HepG2 (cell line): ENCODE results near the gene RASSF4. TPM values are rescaled to one million over a fixed set of nuclear protein-coding genes. Genes with fewer than 3 reads are reported as not detected.

Experiments used
- ATAC-seq: fragments of 200-7000 bp; cut with Tn5 transposase; 3 replicates; pipeline ENCODE4 v1.9.1; 2020; ENCODE audit warnings: mild to moderate bottlenecking, moderate library complexity
- BruUV-seq: library from RNA; stranded (reverse); fragments of 400-500 nt; replicated peaks from 2 replicates; lab custom pipeline; 2021; lab: Mats Ljungman, UMichigan
- CTCF ChIA-PET: fragments of 300-600 bp; formaldehyde crosslinking; extraction: SDS; loops from one replicate; lab custom pipeline; 2021; ENCODE audit warnings: low total read pairs, inconsistent platforms, low intra/inter-chr PET ratio; lab: Yijun Ruan, JAX
- POLR2A ChIA-PET: fragments of 350-600 bp; sonication (Branson Sonifier 250); formaldehyde crosslinking; loops from one replicate; lab custom pipeline; 2020; ENCODE audit warnings: antibody characterized with exemption, inconsistent platforms; lab: Yijun Ruan, JAX
- DNase-seq: peaks from one replicate; pipeline ENCODE4 v3.0.0-alpha.2; 2015; ENCODE audit warnings: low spot score
- FAIRE-seq: peaks from 3 replicates; lab custom pipeline; 2011; peaks lifted over from hg19 to GRCh38; lab: Jason Lieb, UNC
- H2AFZ ChIP-seq: one replicate; pipeline ENCODE4 v1.6.1; 2011; ENCODE audit warnings: low read length, inconsistent platforms
- H3K27ac ChIP-seq: fragments of 300-600 bp; 3 replicates; pipeline ENCODE4 v1.8.0; 2011; ENCODE audit warnings: mixed run types, mild to moderate bottlenecking, mixed read lengths, low read length, inconsistent platforms; ENCODE audit not compliant: insufficient read depth; ENCODE audit errors: extremely low read length
- H3K27me3 ChIP-seq, 2 experiments: fragments of 200-600 bp in 1 of 2; 2 replicates in 1 of 2; 3 replicates in 1 of 2; pipeline versions ENCODE4 v1.6.0 to v1.8.0; 2011; ENCODE audit warnings: low read length in 2 of 2, mild to moderate bottlenecking in 2 of 2, moderate library complexity in 2 of 2, inconsistent platforms in 1 of 2; ENCODE audit not compliant: insufficient read depth in 2 of 2, control insufficient read depth in 1 of 2
- H3K36me3 ChIP-seq, 2 experiments: fragments of 200-600 bp in 1 of 2; replicated peaks in 1 of 2; 2 replicates in 1 of 2; 3 replicates in 1 of 2; pipeline versions ENCODE4 v1.5.1 to v1.8.0; 2011; ENCODE audit warnings: low read length in 2 of 2, inconsistent platforms in 1 of 2; ENCODE audit not compliant: insufficient read depth in 2 of 2, control insufficient read depth in 1 of 2
- H3K4me1 ChIP-seq: 2 replicates; pipeline ENCODE4 v1.5.1; 2012; ENCODE audit warnings: low read length, inconsistent platforms; ENCODE audit not compliant: insufficient read depth
- H3K4me2 ChIP-seq: 2 replicates; pipeline ENCODE4 v1.6.0; 2011; ENCODE audit warnings: low read depth, low read length, inconsistent platforms
- H3K4me3 ChIP-seq, 3 experiments: fragments of 200-600 bp in 1 of 3; sonication (generic), shearing (Covaris generic) in 1 of 3; replicated peaks in 1 of 3; 2 replicates each; pipeline ENCODE4 v1.5.1; 2011 to 2016; ENCODE audit warnings: low read length in 3 of 3, inconsistent platforms in 2 of 3, low read depth in 2 of 3, mild to moderate bottlenecking in 2 of 3, control low read depth in 1 of 3, mixed read lengths in 1 of 3; ENCODE audit not compliant: insufficient read depth in 1 of 3
- H3K79me2 ChIP-seq: one replicate; pipeline ENCODE4 v1.6.1; 2011; ENCODE audit warnings: low read length, inconsistent platforms; ENCODE audit not compliant: insufficient read depth
- H3K9ac ChIP-seq: 2 replicates; pipeline ENCODE4 v1.6.0; 2011; ENCODE audit warnings: mild to moderate bottlenecking, low read depth, low read length, inconsistent platforms; ENCODE audit not compliant: insufficient read depth
- H3K9me3 ChIP-seq: 2 replicates; pipeline ENCODE4 v1.5.1; 2012; ENCODE audit warnings: mild to moderate bottlenecking, low read length
- H4K20me1 ChIP-seq: 2 replicates; pipeline ENCODE4 v1.6.0; 2011; ENCODE audit warnings: inconsistent platforms, mild to moderate bottlenecking, low read length, moderate library complexity; ENCODE audit not compliant: insufficient read depth
- AGO2 ChIP-seq: fragments of 200-400 bp; formaldehyde crosslinking; optimal IDR thresholded peaks from 2 replicates; pipeline ENCODE3; 2017; ENCODE audit warnings: mild to moderate bottlenecking, low read depth, low read length, moderate library complexity
- IKZF1 ChIP-seq: fragments of 450-650 bp; IDR thresholded peaks from 2 replicates; pipeline ENCODE4 v1.7.1; 2016
- MAZ ChIP-seq, 2 experiments: sonication (generic) in 1 of 2; formaldehyde crosslinking in 1 of 2; IDR thresholded peaks; 2 replicates each; pipeline versions ENCODE4 v1.5.0 to v1.6.1; 2012 to 2020; ENCODE audit warnings: low read depth in 2 of 2, mild to moderate bottlenecking in 2 of 2, borderline replicate concordance in 1 of 2, improper control_type of control experiment in 1 of 2, low read length in 1 of 2, missing genetic modification reagents in 1 of 2, moderate library complexity in 1 of 2
- RBFOX2 ChIP-seq: fragments of 200-400 bp; formaldehyde crosslinking; IDR thresholded peaks from 2 replicates; pipeline ENCODE4 v1.6.1; 2017; ENCODE audit warnings: low read depth, mild to moderate bottlenecking, low read length
- ZNF10 ChIP-seq: sonication (generic); formaldehyde crosslinking; IDR thresholded peaks from 2 replicates; pipeline ENCODE4 v1.4.0; 2020; ENCODE audit warnings: mild to moderate bottlenecking, low read depth, missing genetic modification reagents, borderline replicate concordance
- WGBS: methylation state at CpG from one replicate; pipeline ENCODE4 v1.1.6; 2017; ENCODE audit warnings: low lambda C conversion rate; 5-methylcytosine and 5-hydroxymethylcytosine counted together
- in situ Hi-C: cut with HindIII; loops from 2 replicates; pipeline ENCODE4 v1.10.0; 2017; ENCODE audit warnings: low pct_unique_long_range_greater_than_20kb; ENCODE audit not compliant: extremely low pct_ligation_motif_present
- intact Hi-C: fragments of 100-400 bp; cut with micrococcal nuclease; formaldehyde crosslinking; loops from one replicate; pipeline ENCODE4 v1.10.0; 2022; ENCODE audit not compliant: unreplicated experiment
- polyA plus RNA-seq, 8 experiments: library from polyadenylated mRNA; depleted of rRNA in 3 of 8; stranded (reverse) in 7 of 8; unstranded in 1 of 8; fragments of >200 nt; fragmentation: Illumina TruSeq in 4 of 8; extraction: Trizol in 4 of 8; gene quantifications; 2 replicates each; pipeline versions ENCODE4 v1.2.1 to v1.2.3, GENCODE V29; 2011 to 2016; ENCODE audit warnings: low read depth in 4 of 8, missing spikeins in 1 of 8, mixed read lengths in 1 of 8; ENCODE audit not compliant: insufficient read depth in 1 of 8
- total RNA-seq, 5 experiments: library from RNA; depleted of rRNA; stranded (reverse); fragments of >200 nt; fragmentation: Illumina TruSeq; extraction: Trizol; gene quantifications; 2 replicates each; pipeline ENCODE4 v1.2.3, GENCODE V29; 2016; ENCODE audit warnings: low read depth in 1 of 5
- TF ChIP-seq, protein P1 (sequence below): sonication (generic); formaldehyde crosslinking; IDR thresholded peaks from 2 replicates; pipeline ENCODE4 v1.8.0; 2022; ENCODE audit warnings: missing genetic modification reagents, low read depth, mild to moderate bottlenecking, borderline replicate concordance
- TF ChIP-seq, protein P2 (sequence below): sonication (generic); formaldehyde crosslinking; IDR thresholded peaks from 2 replicates; pipeline ENCODE4 v1.5.1; 2020; ENCODE audit warnings: mild to moderate bottlenecking, missing genetic modification reagents, moderate library complexity

RASSF4 gene
- total and polyA plus RNA-seq, 2 of the 13 experiments (the other 11 are each of a cell fraction or from before 2014, with no cell fraction given): 34.0 to 51.7 TPM

DNA sequence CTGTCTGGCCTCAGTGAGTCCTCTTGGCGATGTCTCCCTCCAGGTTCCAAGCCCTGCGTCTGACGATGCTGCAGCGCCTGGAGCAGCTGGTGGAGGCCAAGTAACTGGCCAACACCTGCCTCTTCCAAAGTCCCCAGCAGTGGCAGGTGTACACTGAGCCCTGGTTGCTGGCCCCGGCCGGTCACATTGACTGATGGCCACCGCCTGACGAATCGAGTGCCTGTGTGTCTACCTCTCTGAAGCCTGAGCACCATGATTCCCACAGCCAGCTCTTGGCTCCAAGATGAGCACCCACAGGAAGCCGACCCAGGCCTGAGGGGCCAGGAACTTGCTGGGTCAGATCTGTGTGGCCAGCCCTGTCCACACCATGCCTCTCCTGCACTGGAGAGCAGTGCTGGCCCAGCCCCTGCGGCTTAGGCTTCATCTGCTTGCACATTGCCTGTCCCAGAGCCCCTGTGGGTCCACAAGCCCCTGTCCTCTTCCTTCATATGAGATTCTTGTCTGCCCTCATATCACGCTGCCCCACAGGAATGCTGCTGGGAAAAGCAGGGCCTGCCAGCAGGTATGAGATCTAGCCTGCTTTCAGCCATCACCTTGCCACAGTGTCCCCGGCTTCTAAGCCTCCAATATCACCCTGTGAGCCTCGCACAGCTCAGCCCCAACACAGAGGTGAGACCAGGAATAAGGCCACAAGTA is 33.8 kb downstream of the RASSF4 start:
- peak overlapping the region; percentile 29; the same call in 1 of the 2 replicates for H3K9ac ChIP-seq
- no peaks in the 10 kb centered on the region for H3K79me2 ChIP-seq
- in situ Hi-C loops: no loop called here
- no peaks in the 10 kb centered on the region for H4K20me1 ChIP-seq
- 100% methylated on average over 3 of the region's 14 CpGs for WGBS
- CTCF ChIA-PET: no interaction called here
- FAIRE-seq: no peak
- H3K36me3 ChIP-seq: peaks cover 14 to 25% of the 10 kb centered on the region in 2 experiments; a peak in 3 of 5 replicates
- H3K4me2 ChIP-seq: 0 out of 2 replicates have a peak overlapping the region, but pooled peaks have one; percentile 9
- no peak overlapping the region for H2AFZ ChIP-seq
- peak overlapping the region; percentile 92 for H3K27ac ChIP-seq
- no TSS peak for BruUV-seq
- H3K4me1 ChIP-seq: peaks cover 96% of the 10 kb centered on the region
- H3K27me3 ChIP-seq: no peaks in the 10 kb centered on the region
- intact Hi-C loops: loop anchor here (5.0 kb wide), 1 partner anchor 61 kb away; no protein-coding TSS in a partner anchor
- TF ChIP-seq MAZ (IDR thresholded peaks at IDR 0.05; ENCODE audit: borderline replicate concordance, low read depth, low read length): no peak
- 0 out of 2 replicates have a peak, but pooled peaks have one; percentile 2 for TF ChIP-seq MAZ (CRISPR knock-in tag; IDR thresholded peaks at IDR 0.05; ENCODE audit: low read depth)
- no peak for TF ChIP-seq ZNF10
- TF ChIP-seq RBFOX2: 0 out of 2 replicates have a peak, but pooled peaks have one; percentile 28
- TF ChIP-seq, protein P1, sequence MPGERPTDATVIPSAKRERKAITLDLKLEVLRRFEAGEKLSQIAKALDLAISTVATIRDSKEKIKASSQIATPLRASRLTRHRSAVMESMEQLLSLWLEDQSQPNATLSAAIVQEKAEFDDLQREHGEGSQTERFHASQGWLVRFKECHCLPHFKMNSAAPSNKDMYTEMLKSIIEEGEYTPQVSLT (CRISPR knock-in tag): no peak
- TF ChIP-seq IKZF1: no peak
- TF ChIP-seq, protein P2, sequence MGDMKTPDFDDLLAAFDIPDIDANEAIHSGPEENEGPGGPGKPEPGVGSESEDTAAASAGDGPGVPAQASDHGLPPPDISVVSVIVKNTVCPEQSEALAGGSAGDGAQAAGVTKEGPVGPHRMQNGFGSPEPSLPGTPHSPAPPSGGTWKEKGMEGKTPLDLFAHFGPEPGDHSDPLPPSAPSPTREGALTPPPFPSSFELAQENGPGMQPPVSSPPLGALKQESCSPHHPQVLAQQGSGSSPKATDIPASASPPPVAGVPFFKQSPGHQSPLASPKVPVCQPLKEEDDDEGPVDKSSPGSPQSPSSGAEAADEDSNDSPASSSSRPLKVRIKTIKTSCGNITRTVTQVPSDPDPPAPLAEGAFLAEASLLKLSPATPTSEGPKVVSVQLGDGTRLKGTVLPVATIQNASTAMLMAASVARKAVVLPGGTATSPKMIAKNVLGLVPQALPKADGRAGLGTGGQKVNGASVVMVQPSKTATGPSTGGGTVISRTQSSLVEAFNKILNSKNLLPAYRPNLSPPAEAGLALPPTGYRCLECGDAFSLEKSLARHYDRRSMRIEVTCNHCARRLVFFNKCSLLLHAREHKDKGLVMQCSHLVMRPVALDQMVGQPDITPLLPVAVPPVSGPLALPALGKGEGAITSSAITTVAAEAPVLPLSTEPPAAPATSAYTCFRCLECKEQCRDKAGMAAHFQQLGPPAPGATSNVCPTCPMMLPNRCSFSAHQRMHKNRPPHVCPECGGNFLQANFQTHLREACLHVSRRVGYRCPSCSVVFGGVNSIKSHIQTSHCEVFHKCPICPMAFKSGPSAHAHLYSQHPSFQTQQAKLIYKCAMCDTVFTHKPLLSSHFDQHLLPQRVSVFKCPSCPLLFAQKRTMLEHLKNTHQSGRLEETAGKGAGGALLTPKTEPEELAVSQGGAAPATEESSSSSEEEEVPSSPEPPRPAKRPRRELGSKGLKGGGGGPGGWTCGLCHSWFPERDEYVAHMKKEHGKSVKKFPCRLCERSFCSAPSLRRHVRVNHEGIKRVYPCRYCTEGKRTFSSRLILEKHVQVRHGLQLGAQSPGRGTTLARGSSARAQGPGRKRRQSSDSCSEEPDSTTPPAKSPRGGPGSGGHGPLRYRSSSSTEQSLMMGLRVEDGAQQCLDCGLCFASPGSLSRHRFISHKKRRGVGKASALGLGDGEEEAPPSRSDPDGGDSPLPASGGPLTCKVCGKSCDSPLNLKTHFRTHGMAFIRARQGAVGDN (CRISPR knock-in tag): peak; percentile 35
- TF ChIP-seq AGO2: peak; percentile 64
- no peak for DNase-seq
- POLR2A ChIA-PET: interaction anchor here (1.0 to 12.0 kb wide), 4 partner anchors 12 to 61 kb away, joined by 5 to 863 read pairs (median 24); partner anchors contain the start of genes DEPP1 and RASSF4
- H3K9me3 ChIP-seq: no peaks in the 10 kb centered on the region
- no peak for ATAC-seq
- H3K4me3 ChIP-seq: no peak overlapping the region
